HFF-Myc (cell line): Measurements from ENCODE around the gene PSMD5.

Source experiments
- DNase-seq: peaks from one replicate; pipeline ENCODE4 v3.0.0-alpha.2; 2011; ENCODE audit warnings: low read depth; ENCODE audit errors: extremely low read depth
- H3K4me3 ChIP-seq: replicated peaks from 2 replicates; pipeline ENCODE4 v1.5.1; 2011; ENCODE audit warnings: low read depth, mild to moderate bottlenecking, control low read depth, low read length
- CTCF ChIP-seq: IDR thresholded peaks from 2 replicates; pipeline ENCODE4 v1.5.1; 2012; ENCODE audit warnings: mild to moderate bottlenecking, low read depth, low read length, control low read depth; ENCODE audit errors: missing control alignments

The PSMD5 gene

GRCh38 chr9:120857481-120857880 lies 14.8 kb upstream of the PSMD5 start:
- H3K4me3 ChIP-seq: no peak overlapping the region
- DNase-seq: no peak
- TF ChIP-seq CTCF: no peak

GRCh38 chr9:120856700-120857099 lies 14.0 kb upstream of the PSMD5 start:
- no peak for DNase-seq
- H3K4me3 ChIP-seq: no peak overlapping the region
- TF ChIP-seq CTCF: no peak

DNA sequence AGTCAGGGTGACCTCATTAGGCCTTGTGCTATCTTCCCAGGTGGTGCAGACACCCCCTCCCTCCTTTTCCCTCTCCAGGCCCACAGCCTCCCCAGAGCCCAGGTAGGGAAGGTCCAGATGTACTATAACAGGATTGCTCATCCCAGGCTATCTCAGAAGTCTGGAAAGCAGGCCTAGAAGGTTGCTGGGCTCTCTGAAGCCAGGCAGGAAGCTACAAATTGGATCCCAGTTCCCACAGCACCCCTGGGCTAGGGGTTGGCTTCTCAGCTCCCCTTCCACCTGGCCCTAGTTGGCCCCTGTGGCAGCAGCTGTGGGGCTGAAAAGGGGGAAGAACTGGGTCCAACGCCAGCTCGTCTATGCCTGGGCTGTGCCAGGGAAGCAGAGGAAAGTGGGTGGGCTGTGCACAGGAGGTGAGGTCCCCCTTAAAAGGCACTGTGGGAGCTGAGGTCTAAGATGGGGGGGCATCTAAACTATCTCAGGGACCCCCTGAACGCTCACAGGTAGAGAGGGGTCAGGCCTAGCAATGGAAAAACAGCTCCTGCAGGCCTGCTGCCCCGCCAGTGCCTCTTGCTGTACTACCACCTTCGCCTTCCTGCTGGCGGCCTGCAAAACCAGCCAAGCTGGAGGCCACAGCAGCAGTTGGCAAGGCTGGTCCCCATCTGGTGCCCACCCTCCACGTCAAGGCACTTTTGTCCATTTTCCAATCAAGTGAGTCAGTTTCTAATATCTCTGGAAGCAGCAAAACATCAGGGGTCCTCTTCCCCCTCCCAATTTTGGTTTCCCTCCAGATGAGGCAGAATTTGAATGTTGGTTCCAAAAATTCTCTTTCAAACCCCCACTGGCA lies 13.3 kb upstream of the PSMD5 start:
- DNase-seq: no peak
- no peak overlapping the region for H3K4me3 ChIP-seq
- no peak for TF ChIP-seq CTCF

DNA sequence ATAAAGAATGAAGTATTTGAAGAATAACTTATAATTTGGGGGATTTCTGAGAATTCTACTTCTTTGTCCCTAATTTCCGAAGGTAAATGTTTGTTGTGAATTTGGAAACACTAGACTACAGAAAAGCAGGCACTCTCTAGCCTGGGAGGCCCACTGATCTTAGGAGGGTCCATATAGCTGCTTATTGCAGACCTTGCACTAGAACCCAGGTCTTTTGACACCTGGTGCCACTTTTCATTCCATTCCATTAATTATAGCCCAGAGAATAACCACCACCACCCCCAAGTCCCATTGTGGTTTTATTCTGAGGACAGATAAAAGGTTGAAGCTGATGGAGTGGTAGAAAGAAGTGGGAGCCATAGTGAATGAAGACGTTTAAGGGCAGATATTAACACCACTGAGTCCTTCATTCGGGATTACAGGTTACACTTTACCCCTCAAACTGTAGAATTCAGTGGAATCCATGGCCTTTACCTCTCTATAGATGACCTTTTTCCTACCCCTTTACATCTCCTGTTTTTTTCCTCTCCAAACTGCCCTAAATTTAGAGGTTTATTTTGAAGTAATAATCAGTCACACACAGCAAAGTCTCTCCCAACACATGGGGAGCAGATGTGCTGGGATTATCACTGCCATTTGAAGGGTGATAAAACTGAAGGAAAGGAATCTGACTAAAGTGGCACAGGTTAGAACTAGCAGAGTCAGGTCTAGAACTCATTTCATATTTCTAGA lies 12.0 kb upstream of the PSMD5 start:
- DNase-seq: no peak
- no peak for TF ChIP-seq CTCF
- H3K4me3 ChIP-seq: no peak overlapping the region

GRCh38 chr9:120853198-120853597 lies 10.5 kb upstream of the PSMD5 start:
- no peak overlapping the region for H3K4me3 ChIP-seq
- TF ChIP-seq CTCF: no peak
- DNase-seq: no peak

DNA sequence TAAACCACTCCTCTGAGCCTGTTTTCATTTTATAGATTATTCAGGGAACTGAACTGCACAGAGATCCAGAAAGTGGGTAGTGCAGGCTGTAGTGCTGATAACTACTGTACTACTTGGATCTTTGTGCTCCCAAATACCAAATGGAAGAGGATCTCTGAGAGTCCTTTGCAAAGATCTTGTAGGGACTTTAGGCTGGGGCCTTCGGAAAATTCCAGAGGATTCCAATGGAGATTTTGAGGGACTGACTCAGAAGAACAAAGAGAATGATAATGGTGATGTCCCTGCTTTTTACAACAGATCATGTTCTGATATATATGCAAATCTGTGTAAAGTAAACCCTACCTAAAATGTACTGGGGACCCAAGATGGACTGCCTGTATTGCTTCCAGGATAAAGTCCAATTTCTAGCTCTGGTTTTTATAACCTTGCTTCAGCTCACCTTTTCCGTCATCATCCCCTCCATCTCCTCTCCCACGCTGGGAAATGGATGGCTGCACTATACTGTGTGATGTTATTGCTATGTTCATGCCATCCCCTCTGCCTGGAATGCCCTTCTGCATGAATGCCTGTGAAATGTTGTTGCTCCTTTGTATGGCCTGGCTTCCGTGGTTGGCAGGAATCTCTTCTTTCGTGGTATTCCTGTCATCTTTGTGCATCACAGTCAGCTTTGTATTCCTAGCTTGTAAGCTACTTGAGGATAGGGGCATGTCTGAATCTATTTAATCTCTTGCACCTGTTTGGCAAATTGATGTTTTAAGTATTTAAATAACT lies 9.7 kb upstream of the PSMD5 start:
- no peak for DNase-seq
- H3K4me3 ChIP-seq: no peak overlapping the region

More for the DNA sequence above, 9.7 kb upstream of the PSMD5 start:
- TF ChIP-seq CTCF: no peak
